Keratinocyte (primary cell): ENCODE measurements around the gene STN1. TPM values are rescaled to one million over a fixed set of nuclear protein-coding genes. Genes with fewer than 3 reads are reported as not detected.

Experiments
- DNase-seq: peaks from one replicate; pipeline ENCODE4 v3.0.0-alpha.2; 2011; ENCODE audit warnings: low read depth, missing footprints, low spot score
- FAIRE-seq: peaks from 2 replicates; lab custom pipeline; 2011; peaks lifted over from hg19 to GRCh38; lab: Jason Lieb, UNC
- H2AFZ ChIP-seq: 2 replicates; pipeline ENCODE4 v1.6.0; 2012; ENCODE audit warnings: low read length, control low read depth, inconsistent platforms; ENCODE audit not compliant: control insufficient read depth
- H3K27ac ChIP-seq: 2 replicates; pipeline ENCODE4 v1.5.1; 2011; ENCODE audit warnings: low read length; ENCODE audit not compliant: control insufficient read depth, insufficient read depth
- H3K27me3 ChIP-seq: 3 replicates; pipeline ENCODE4 v1.6.0; 2011; ENCODE audit warnings: low read length; ENCODE audit not compliant: control insufficient read depth, insufficient read depth; ENCODE audit errors: extremely low read depth
- H3K36me3 ChIP-seq, 2 experiments: 2 replicates in 1 of 2; 3 replicates in 1 of 2; pipeline ENCODE4 v1.5.1; 2011; ENCODE audit warnings: low read length in 2 of 2, mild to moderate bottlenecking in 1 of 2; ENCODE audit not compliant: control insufficient read depth in 2 of 2, insufficient read depth in 2 of 2; ENCODE audit errors: extremely low read depth in 1 of 2
- H3K4me1 ChIP-seq: 3 replicates; pipeline ENCODE4 v1.5.1; 2011; ENCODE audit warnings: low read length; ENCODE audit not compliant: control insufficient read depth, insufficient read depth; ENCODE audit errors: extremely low read depth
- H3K4me2 ChIP-seq: 3 replicates; pipeline ENCODE4 v1.6.0; 2011; ENCODE audit warnings: low read depth, low read length; ENCODE audit not compliant: control insufficient read depth, insufficient read depth; ENCODE audit errors: extremely low read depth
- H3K4me3 ChIP-seq, 3 experiments: fragments of 200-600 bp in 1 of 3; sonication (generic) in 1 of 3; 2 replicates in 2 of 3; 3 replicates in 1 of 3; pipeline ENCODE4 v1.5.1; 2011 to 2016; ENCODE audit warnings: low read length in 3 of 3, mild to moderate bottlenecking in 3 of 3, control low read depth in 2 of 3, inconsistent platforms in 1 of 3, low read depth in 1 of 3, mixed read lengths in 1 of 3, mixed run types in 1 of 3, moderate library complexity in 1 of 3; ENCODE audit not compliant: control insufficient read depth in 2 of 3, insufficient read depth in 2 of 3; ENCODE audit errors: extremely low read depth in 1 of 3
- H3K79me2 ChIP-seq: 2 replicates; pipeline ENCODE4 v1.6.0; 2012; ENCODE audit warnings: low read length; ENCODE audit not compliant: control insufficient read depth, insufficient read depth
- H3K9ac ChIP-seq: 3 replicates; pipeline ENCODE4 v1.6.0; 2011; ENCODE audit warnings: low read length; ENCODE audit not compliant: control insufficient read depth, insufficient read depth; ENCODE audit errors: extremely low read depth
- H3K9me1 ChIP-seq: 3 replicates; pipeline ENCODE4 v1.6.0; 2011; ENCODE audit warnings: low read length; ENCODE audit not compliant: control insufficient read depth, insufficient read depth; ENCODE audit errors: extremely low read depth
- H3K9me3 ChIP-seq: 2 replicates; pipeline ENCODE4 v1.5.1; 2012; ENCODE audit warnings: low read depth, low read length; ENCODE audit not compliant: control insufficient read depth
- H4K20me1 ChIP-seq: 3 replicates; pipeline ENCODE4 v1.6.0; 2011; ENCODE audit warnings: low read length; ENCODE audit not compliant: control insufficient read depth, insufficient read depth; ENCODE audit errors: extremely low read depth
- EZH2 ChIP-seq: IDR thresholded peaks from one replicate; pipeline ENCODE4 v1.6.1; 2012; ENCODE audit warnings: inconsistent platforms, mild to moderate bottlenecking, low read length, moderate library complexity
- dilution Hi-C: fragments of 300-500 bp; cut with MboI; formaldehyde crosslinking; loops from one replicate; pipeline ENCODE4 v1.7.0; 2020; ENCODE audit warnings: low sequenced_read_pairs; ENCODE audit not compliant: extremely low pct_ligation_motif_present
- polyA plus RNA-seq, 5 experiments: library from polyadenylated mRNA; depleted of rRNA in 3 of 5; stranded (reverse) in 3 of 5; stranded (forward) in 1 of 5; unstranded in 1 of 5; fragments of >200 nt; gene quantifications; 1 replicate in 1 of 5; 2 replicates in 3 of 5; 3 replicates in 1 of 5; pipeline versions ENCODE4 v1.2.1 to v1.2.3, GENCODE V29; 2011 to 2012; ENCODE audit warnings: missing spikeins in 2 of 5, low read depth in 1 of 5, low replicate concordance in 1 of 5
- TF ChIP-seq, protein P1 (sequence below), 3 experiments: IDR thresholded peaks in 1 of 3; conservative IDR thresholded peaks in 1 of 3; optimal IDR thresholded peaks in 1 of 3; 2 replicates in 2 of 3; 3 replicates in 1 of 3; pipeline versions ENCODE3 to v1.5.1; 2011; ENCODE audit warnings: low read length in 3 of 3, mild to moderate bottlenecking in 3 of 3, moderate library complexity in 2 of 3, control low read depth in 1 of 3, inconsistent platforms in 1 of 3; ENCODE audit not compliant: insufficient read depth in 2 of 3; ENCODE audit errors: extremely low read depth in 1 of 3

Gene STN1
- polyA plus RNA-seq, 1 donor (not counting 4 experiments of a cell fraction or from before 2014, with no cell fraction given): 29.0 TPM

DNA sequence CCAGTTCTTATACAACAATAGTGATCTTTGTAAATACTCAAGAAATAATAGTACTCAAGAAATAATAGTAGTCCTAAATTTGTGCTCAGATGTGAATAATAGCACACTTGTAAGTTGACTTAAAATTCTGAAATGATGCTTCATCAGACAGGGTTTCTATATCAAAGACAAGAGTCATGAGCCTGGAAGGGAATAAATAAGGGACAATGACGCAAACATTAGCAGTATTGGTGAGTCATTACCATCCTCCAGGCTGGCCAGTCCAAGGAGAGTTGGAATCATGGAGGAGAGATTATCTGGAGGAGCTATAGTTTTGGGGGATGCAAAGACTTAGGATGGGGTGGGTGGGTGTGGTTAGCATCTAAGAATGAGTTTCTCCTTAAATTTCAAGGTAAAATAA lies 56.5 kb downstream of the STN1 start:
- dilution Hi-C loops: no loop called here
- FAIRE-seq (peak; percentile 26), DNase-seq (no peak)

DNA sequence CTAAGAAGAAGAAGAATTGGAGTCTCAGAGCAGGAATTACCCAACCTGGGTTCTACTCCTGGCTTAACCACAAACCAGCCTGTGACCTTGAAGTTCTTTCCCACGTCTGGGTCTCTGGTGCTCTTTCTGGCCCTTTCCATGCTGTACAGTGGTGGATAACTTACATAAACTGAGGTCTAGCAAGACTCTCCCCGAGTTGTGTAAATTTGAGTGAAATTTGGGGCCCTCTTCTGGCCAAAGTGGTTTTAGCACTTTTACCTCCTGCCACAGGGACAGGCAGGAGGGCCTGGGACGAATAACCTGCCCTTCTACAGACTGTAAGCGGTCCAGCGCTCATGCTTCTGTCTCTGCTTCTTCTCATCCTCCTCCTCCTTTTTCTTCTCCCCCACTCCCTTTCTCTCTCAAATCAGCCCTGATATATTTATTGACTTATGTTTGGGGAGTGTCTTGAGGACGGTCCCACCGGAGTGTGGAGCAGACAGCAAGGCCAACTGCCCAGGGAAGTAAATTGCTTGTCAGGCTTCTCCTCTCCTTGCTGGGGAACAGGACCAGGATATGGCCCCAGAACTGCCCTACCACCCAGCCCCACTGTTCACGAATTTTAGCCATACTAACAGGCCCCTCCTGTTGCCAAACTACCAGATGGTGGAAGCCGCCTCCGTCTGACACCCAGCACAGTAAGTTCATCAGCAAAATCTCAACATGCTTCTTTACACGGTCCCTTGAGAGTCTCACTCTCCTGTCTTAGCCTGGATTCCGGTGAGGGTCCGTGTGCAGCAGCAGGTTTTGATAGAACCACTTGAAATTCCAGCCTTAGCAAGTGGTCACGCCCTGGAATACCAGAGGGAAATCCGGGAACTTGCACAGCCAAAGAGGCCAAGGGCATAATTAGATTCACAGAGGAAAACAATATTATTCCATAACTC lies 58.6 kb downstream of the STN1 start:
- Histone ChIP-seq H3K9me1 (no peaks in the 10 kb centered on the region), H3K27ac (peak overlapping the region; percentile 42)
- peak; percentile 86 for FAIRE-seq

More for the DNA sequence above, 56.5 kb downstream of the STN1 start:
- H3K9me1 ChIP-seq: no peaks in the 10 kb centered on the region
- H3K79me2 ChIP-seq: no peaks in the 10 kb centered on the region
- peak overlapping the region; percentile 19 for H3K4me2 ChIP-seq
- H3K27ac ChIP-seq: peak overlapping the region; percentile 59
- H3K9me3 ChIP-seq: no peaks in the 10 kb centered on the region
- no peak overlapping the region for H3K9ac ChIP-seq
- H3K27me3 ChIP-seq: no peaks in the 10 kb centered on the region
- H4K20me1 ChIP-seq: no peaks in the 10 kb centered on the region
- no peak overlapping the region for H3K4me3 ChIP-seq
- no peak overlapping the region for H2AFZ ChIP-seq
- TF ChIP-seq, protein P1, sequence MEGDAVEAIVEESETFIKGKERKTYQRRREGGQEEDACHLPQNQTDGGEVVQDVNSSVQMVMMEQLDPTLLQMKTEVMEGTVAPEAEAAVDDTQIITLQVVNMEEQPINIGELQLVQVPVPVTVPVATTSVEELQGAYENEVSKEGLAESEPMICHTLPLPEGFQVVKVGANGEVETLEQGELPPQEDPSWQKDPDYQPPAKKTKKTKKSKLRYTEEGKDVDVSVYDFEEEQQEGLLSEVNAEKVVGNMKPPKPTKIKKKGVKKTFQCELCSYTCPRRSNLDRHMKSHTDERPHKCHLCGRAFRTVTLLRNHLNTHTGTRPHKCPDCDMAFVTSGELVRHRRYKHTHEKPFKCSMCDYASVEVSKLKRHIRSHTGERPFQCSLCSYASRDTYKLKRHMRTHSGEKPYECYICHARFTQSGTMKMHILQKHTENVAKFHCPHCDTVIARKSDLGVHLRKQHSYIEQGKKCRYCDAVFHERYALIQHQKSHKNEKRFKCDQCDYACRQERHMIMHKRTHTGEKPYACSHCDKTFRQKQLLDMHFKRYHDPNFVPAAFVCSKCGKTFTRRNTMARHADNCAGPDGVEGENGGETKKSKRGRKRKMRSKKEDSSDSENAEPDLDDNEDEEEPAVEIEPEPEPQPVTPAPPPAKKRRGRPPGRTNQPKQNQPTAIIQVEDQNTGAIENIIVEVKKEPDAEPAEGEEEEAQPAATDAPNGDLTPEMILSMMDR (optimal IDR thresholded peaks at IDR 0.05 in 1 of 3, IDR thresholded peaks at IDR 0.05 in 1 of 3, conservative IDR thresholded peaks at IDR 0.05 in 1 of 3; ENCODE audit: extremely low read depth in 1 of 3, insufficient read depth in 2 of 3, low read length in 3 of 3): no peak
- no peak for TF ChIP-seq EZH2
- H3K36me3 ChIP-seq: no peaks in the 10 kb centered on the region
- peaks cover 44% of the 10 kb centered on the region for H3K4me1 ChIP-seq

More for the DNA sequence above, 58.6 kb downstream of the STN1 start:
- TF ChIP-seq, protein P1 (optimal IDR thresholded peaks at IDR 0.05 in 1 of 3, IDR thresholded peaks at IDR 0.05 in 1 of 3, conservative IDR thresholded peaks at IDR 0.05 in 1 of 3; ENCODE audit: extremely low read depth in 1 of 3, insufficient read depth in 2 of 3, low read length in 3 of 3): peak; percentile 65 to 75 (median 71)
- no peak for TF ChIP-seq EZH2
- Histone ChIP-seq H3K79me2 (peaks cover 7% of the 10 kb centered on the region), H3K4me2 (no peak overlapping the region), H3K9me3 (no peaks in the 10 kb centered on the region), H3K4me3 (no peak overlapping the region), H3K27me3 (no peaks in the 10 kb centered on the region), H3K4me1 (peaks cover 51% of the 10 kb centered on the region), H3K36me3 (no peaks in the 10 kb centered on the region), H4K20me1 (no peaks in the 10 kb centered on the region), H2AFZ (peak overlapping the region; percentile 17), H3K9ac (peak overlapping the region; percentile 51)
- dilution Hi-C loops: no loop called here
- no peak for DNase-seq
